Liver (tissue), 2 donors: ENCODE results near the gene DYNC1LI2.

Experiments
- CTCF ChIP-seq: fragments of 150-350 bp; IDR thresholded peaks from 2 replicates; pipeline ENCODE4 v1.5.1; 2017; ENCODE audit warnings: improper control_type of control experiment, low read depth, low read length; ENCODE audit not compliant: missing input control
- REST ChIP-seq: IDR thresholded peaks from 2 replicates; pipeline ENCODE4 v1.6.1; 2016; ENCODE audit warnings: antibody characterized with exemption, mild to moderate bottlenecking
- donor health status: healthy.

GRCh38 chr16:66677836-66678235 is 73.6 kb downstream of the DYNC1LI2 start:
- no peak for TF ChIP-seq CTCF
- no peak for TF ChIP-seq REST
